Measurements from ENCODE around the gene CGNL1. TPM values are rescaled to one million over a fixed set of nuclear protein-coding genes. Genes with fewer than 3 reads are reported as not detected.

CGNL1 gene
- total RNA-seq, 1 donor from 2014 or later, result 3.0 TPM

GRCh38 chr15:57464480-57464879, 88.2 kb downstream of the CGNL1 start:
- Mint-ChIP-seq H3K4me1 (peaks cover 6% of the 10 kb centered on the region), H3K27me3 (ENCODE audit: insufficient read depth, low read depth) (peaks cover 3% of the 10 kb centered on the region), H3K9me3 (no peaks in the 10 kb centered on the region), H3K27ac (no peak overlapping the region), H3K4me3 (no peak overlapping the region), H3K36me3 (no peaks in the 10 kb centered on the region)
- Histone ChIP-seq H3K36me3 (no peaks in the 10 kb centered on the region), H3F3A (ENCODE audit: low read depth) (no peaks in the 10 kb centered on the region), H3K27me3 (no peaks in the 10 kb centered on the region), H3K27ac (no peak overlapping the region), H3K4me3 (no peak overlapping the region), H3K9me3 (ENCODE audit: low read depth) (no peaks in the 10 kb centered on the region), H3K79me2 (ENCODE audit: low read depth) (no peaks in the 10 kb centered on the region), H2AFZ (replicated peaks) (no peak overlapping the region), H3K4me1 (peaks cover 13% of the 10 kb centered on the region), H3K4me2 (no peak overlapping the region), H3K9ac (no peak overlapping the region), H4K20me1 (ENCODE audit: low read depth) (no peaks in the 10 kb centered on the region)
- TF ChIP-seq EZH2 (IDR thresholded peaks at IDR 0.05) (no peak), CTCF (IDR thresholded peaks at IDR 0.05) (no peak), EZH2phosphoT487 (IDR thresholded peaks at IDR 0.05) (no peak)
- DNase-seq (ENCODE audit: low spot score), result no peak

GRCh38 chr15:57468486-57468885, 92.2 kb downstream of the CGNL1 start:
- DNase-seq (ENCODE audit: low spot score), result no peak
- Histone ChIP-seq H3K4me2 (no peak overlapping the region), H3K27ac (no peak overlapping the region), H4K20me1 (ENCODE audit: low read depth) (no peaks in the 10 kb centered on the region), H3K36me3 (no peaks in the 10 kb centered on the region), H2AFZ (replicated peaks) (no peak overlapping the region), H3F3A (ENCODE audit: low read depth) (no peaks in the 10 kb centered on the region), H3K9ac (no peak overlapping the region), H3K27me3 (no peaks in the 10 kb centered on the region), H3K9me3 (ENCODE audit: low read depth) (no peaks in the 10 kb centered on the region), H3K4me1 (peaks cover 10% of the 10 kb centered on the region), H3K4me3 (no peak overlapping the region), H3K79me2 (ENCODE audit: low read depth) (no peaks in the 10 kb centered on the region)
- Mint-ChIP-seq H3K9me3 (no peaks in the 10 kb centered on the region), H3K4me3 (no peak overlapping the region), H3K36me3 (no peaks in the 10 kb centered on the region), H3K4me1 (peaks cover 17% of the 10 kb centered on the region), H3K27me3 (ENCODE audit: insufficient read depth, low read depth) (peaks cover 8% of the 10 kb centered on the region), H3K27ac (no peak overlapping the region)
- TF ChIP-seq EZH2phosphoT487 (IDR thresholded peaks at IDR 0.05) (no peak), CTCF (IDR thresholded peaks at IDR 0.05) (no peak), EZH2 (IDR thresholded peaks at IDR 0.05) (no peak)

GRCh38 chr15:57470543-57470942, 94.2 kb downstream of the CGNL1 start:
- no peak overlapping the region for H2AFZ ChIP-seq (replicated peaks)
- Mint-ChIP-seq H3K4me3 (no peak overlapping the region), H3K9me3 (no peaks in the 10 kb centered on the region), H3K27me3 (ENCODE audit: insufficient read depth, low read depth) (peaks cover 6% of the 10 kb centered on the region), H3K36me3 (no peaks in the 10 kb centered on the region), H3K4me1 (peaks cover 20% of the 10 kb centered on the region), H3K27ac (no peak overlapping the region)
- H3K4me1 ChIP-seq, result peaks cover 10% of the 10 kb centered on the region
- H3K27me3 ChIP-seq, result no peaks in the 10 kb centered on the region
- no peak for DNase-seq (ENCODE audit: low spot score)
- no peaks in the 10 kb centered on the region for H3K9me3 ChIP-seq (ENCODE audit: low read depth)
- no peak overlapping the region for H3K4me2 ChIP-seq
- no peaks in the 10 kb centered on the region for H3F3A ChIP-seq (ENCODE audit: low read depth)
- no peak overlapping the region for H3K4me3 ChIP-seq
- H4K20me1 ChIP-seq (ENCODE audit: low read depth), result no peaks in the 10 kb centered on the region
- TF ChIP-seq CTCF (IDR thresholded peaks at IDR 0.05) (no peak), EZH2 (IDR thresholded peaks at IDR 0.05) (no peak), EZH2phosphoT487 (IDR thresholded peaks at IDR 0.05) (no peak)
- no peak overlapping the region for H3K27ac ChIP-seq
- no peak overlapping the region for H3K9ac ChIP-seq
- H3K36me3 ChIP-seq, result no peaks in the 10 kb centered on the region
- no peaks in the 10 kb centered on the region for H3K79me2 ChIP-seq (ENCODE audit: low read depth)
